Fibroblast of lung (primary cell): ENCODE data around the gene LUC7L. TPM values are rescaled to one million over a fixed set of nuclear protein-coding genes. Genes with fewer than 3 reads are reported as not detected.

Source experiments
- DNase-seq, 2 donors: peaks; one replicate each; pipeline versions ENCODE4 v3.0.0 to v3.0.0-alpha.2; 2010; ENCODE audit warnings: low read depth in 2 of 2
- H2AFZ ChIP-seq: 2 replicates; pipeline ENCODE4 v1.5.1; 2012; ENCODE audit warnings: low read length, control low read depth, inconsistent platforms
- H3K27ac ChIP-seq: 2 replicates; pipeline ENCODE4 v1.5.1; 2011; ENCODE audit warnings: low read length, control low read depth; ENCODE audit not compliant: insufficient read depth
- H3K27me3 ChIP-seq: 2 replicates; pipeline ENCODE4 v1.5.1; 2011; ENCODE audit warnings: mild to moderate bottlenecking, low read length; ENCODE audit not compliant: control insufficient read depth, insufficient read depth
- H3K36me3 ChIP-seq: 2 replicates; pipeline ENCODE4 v1.5.1; 2011; ENCODE audit warnings: low read length; ENCODE audit not compliant: control insufficient read depth, insufficient read depth
- H3K4me1 ChIP-seq: 2 replicates; pipeline ENCODE4 v1.5.1; 2011; ENCODE audit warnings: low read length; ENCODE audit not compliant: control insufficient read depth, insufficient read depth; ENCODE audit errors: extremely low read depth
- H3K4me2 ChIP-seq: 2 replicates; pipeline ENCODE4 v1.5.1; 2011; ENCODE audit warnings: low read length, control low read depth; ENCODE audit not compliant: insufficient read depth; ENCODE audit errors: extremely low read depth
- H3K4me3 ChIP-seq, 4 experiments: fragments of 200-600 bp in 1 of 4; sonication (generic) in 1 of 4; replicated peaks in 1 of 4; 2 replicates each; pipeline ENCODE4 v1.5.1; 2011 to 2016; ENCODE audit warnings: low read length in 4 of 4, low read depth in 3 of 4, mild to moderate bottlenecking in 3 of 4, control low read depth in 2 of 4, inconsistent platforms in 1 of 4, mixed read lengths in 1 of 4; ENCODE audit not compliant: insufficient read depth in 1 of 4; ENCODE audit errors: control extremely low read depth in 1 of 4
- H3K79me2 ChIP-seq: 2 replicates; pipeline ENCODE4 v1.5.1; 2012; ENCODE audit warnings: mild to moderate bottlenecking, low read length, inconsistent platforms; ENCODE audit not compliant: control insufficient read depth, insufficient read depth
- H3K9ac ChIP-seq: 2 replicates; pipeline ENCODE4 v1.5.1; 2011; ENCODE audit warnings: mild to moderate bottlenecking, low read length, control low read depth; ENCODE audit not compliant: insufficient read depth
- H3K9me3 ChIP-seq: 2 replicates; pipeline ENCODE4 v1.5.1; 2012; ENCODE audit warnings: low read depth, low read length; ENCODE audit not compliant: control insufficient read depth, insufficient read depth
- H4K20me1 ChIP-seq: 2 replicates; pipeline ENCODE4 v1.5.1; 2011; ENCODE audit warnings: low read length; ENCODE audit not compliant: control insufficient read depth, insufficient read depth; ENCODE audit errors: extremely low read depth
- EZH2 ChIP-seq: IDR thresholded peaks from 2 replicates; pipeline ENCODE4 v1.5.1; 2012; ENCODE audit warnings: low read length, control low read depth, mild to moderate bottlenecking; ENCODE audit errors: missing control alignments
- polyA plus RNA-seq, 2 donors: library from polyadenylated mRNA; depleted of rRNA in 1 of 2; stranded (reverse) in 1 of 2; unstranded in 1 of 2; fragments of >200 nt; gene quantifications; 2 replicates each; pipeline ENCODE4 v1.2.1, GENCODE V29; 2011 to 2012; ENCODE audit warnings: missing spikeins in 1 of 2
- total RNA-seq: library from RNA; depleted of rRNA; stranded (reverse); fragments of >200 nt; gene quantifications from 2 replicates; pipeline ENCODE4 v1.2.1, GENCODE V29; 2014
- TF ChIP-seq, protein P1 (sequence below), 2 donors: IDR thresholded peaks in 1 of 2; conservative IDR thresholded peaks in 1 of 2; 1 replicate in 1 of 2; 2 replicates in 1 of 2; pipeline ENCODE4 v1.5.1; 2011 to 2012; ENCODE audit warnings: low read length in 2 of 2, control low read depth in 1 of 2, inconsistent platforms in 1 of 2, low read depth in 1 of 2, mild to moderate bottlenecking in 1 of 2

Gene LUC7L
- total and polyA plus RNA-seq, 2 donors (not counting 1 experiment from before 2014, with no cell fraction given) = 30.9 to 38.0 TPM

DNA sequence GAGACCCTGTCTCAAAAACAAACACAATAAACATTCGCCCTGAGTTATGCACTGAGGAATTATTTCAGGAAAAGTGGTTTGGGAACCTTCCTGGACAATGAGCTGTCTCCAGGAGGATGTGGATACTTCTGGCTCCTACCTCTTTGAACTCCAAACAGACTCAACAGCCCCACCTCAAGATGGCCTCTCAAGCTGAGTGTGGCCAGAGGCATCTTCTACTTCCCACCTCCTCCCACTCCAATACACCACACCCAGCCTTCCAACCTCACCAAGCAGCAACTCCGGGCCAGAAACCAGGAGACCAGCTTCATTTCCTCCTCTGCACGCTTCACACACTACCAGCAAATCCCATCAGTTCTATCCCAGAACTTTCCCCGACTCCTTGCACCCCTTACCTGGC, 37.4 kb downstream of the LUC7L start:
- H3K79me2 ChIP-seq = no peaks in the 10 kb centered on the region
- TF ChIP-seq, protein P1, sequence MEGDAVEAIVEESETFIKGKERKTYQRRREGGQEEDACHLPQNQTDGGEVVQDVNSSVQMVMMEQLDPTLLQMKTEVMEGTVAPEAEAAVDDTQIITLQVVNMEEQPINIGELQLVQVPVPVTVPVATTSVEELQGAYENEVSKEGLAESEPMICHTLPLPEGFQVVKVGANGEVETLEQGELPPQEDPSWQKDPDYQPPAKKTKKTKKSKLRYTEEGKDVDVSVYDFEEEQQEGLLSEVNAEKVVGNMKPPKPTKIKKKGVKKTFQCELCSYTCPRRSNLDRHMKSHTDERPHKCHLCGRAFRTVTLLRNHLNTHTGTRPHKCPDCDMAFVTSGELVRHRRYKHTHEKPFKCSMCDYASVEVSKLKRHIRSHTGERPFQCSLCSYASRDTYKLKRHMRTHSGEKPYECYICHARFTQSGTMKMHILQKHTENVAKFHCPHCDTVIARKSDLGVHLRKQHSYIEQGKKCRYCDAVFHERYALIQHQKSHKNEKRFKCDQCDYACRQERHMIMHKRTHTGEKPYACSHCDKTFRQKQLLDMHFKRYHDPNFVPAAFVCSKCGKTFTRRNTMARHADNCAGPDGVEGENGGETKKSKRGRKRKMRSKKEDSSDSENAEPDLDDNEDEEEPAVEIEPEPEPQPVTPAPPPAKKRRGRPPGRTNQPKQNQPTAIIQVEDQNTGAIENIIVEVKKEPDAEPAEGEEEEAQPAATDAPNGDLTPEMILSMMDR (conservative IDR thresholded peaks at IDR 0.05 in 1 of 2, IDR thresholded peaks at IDR 0.05 in 1 of 2; ENCODE audit: low read depth in 1 of 2, low read length in 2 of 2) = no peak
- no peak for TF ChIP-seq EZH2
- no peak overlapping the region for H3K4me3 ChIP-seq
- H3K27ac ChIP-seq = no peak overlapping the region
- DNase-seq = peak in 1 of 2 donors; percentile 46
- H3K4me1 ChIP-seq = no peaks in the 10 kb centered on the region
- H2AFZ ChIP-seq = no peak overlapping the region
- H3K4me2 ChIP-seq = no peak overlapping the region
- no peaks in the 10 kb centered on the region for H3K9me3 ChIP-seq
- H4K20me1 ChIP-seq = no peaks in the 10 kb centered on the region
- H3K27me3 ChIP-seq = no peaks in the 10 kb centered on the region
- peaks cover 31% of the 10 kb centered on the region for H3K36me3 ChIP-seq
- no peak overlapping the region for H3K9ac ChIP-seq

DNA sequence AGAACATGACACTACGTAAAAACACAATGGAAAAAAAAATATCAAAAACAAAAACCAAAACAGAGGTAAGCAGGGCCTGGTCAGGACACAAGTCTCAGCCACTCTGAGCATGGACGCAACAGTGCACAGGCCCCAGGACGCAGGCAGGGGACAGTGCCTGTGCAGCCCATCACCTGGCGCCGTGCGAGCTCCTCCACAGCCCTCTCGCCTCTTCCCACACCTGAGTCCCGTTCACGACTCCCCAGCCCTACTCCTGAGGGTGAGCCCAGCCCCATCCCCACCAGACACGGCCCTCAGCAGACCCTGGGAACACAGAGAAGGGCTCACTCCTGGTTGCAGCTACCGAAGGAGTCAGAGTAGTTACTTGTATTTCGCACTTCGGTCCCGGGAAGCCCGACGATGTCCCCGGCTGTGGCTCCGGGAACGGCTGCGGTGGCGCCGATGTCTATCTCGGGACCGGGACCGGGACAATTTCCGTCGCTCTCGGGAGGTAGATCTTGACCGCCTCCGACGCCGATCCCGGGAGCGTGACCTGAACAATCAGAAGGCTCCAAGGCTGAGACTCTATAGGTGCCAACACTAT, 39.6 kb downstream of the LUC7L start:
- Histone ChIP-seq H3K9me3 (no peaks in the 10 kb centered on the region), H2AFZ (no peak overlapping the region), H3K4me1 (no peaks in the 10 kb centered on the region), H3K36me3 (peaks cover 30% of the 10 kb centered on the region), H3K27me3 (no peaks in the 10 kb centered on the region), H3K79me2 (no peaks in the 10 kb centered on the region), H3K9ac (no peak overlapping the region), H4K20me1 (no peaks in the 10 kb centered on the region), H3K4me3 (no peak overlapping the region), H3K4me2 (no peak overlapping the region), H3K27ac (no peak overlapping the region)
- TF ChIP-seq EZH2 = no peak
- TF ChIP-seq, protein P1 (conservative IDR thresholded peaks at IDR 0.05 in 1 of 2, IDR thresholded peaks at IDR 0.05 in 1 of 2; ENCODE audit: low read depth in 1 of 2, low read length in 2 of 2) = no peak
- no peak for DNase-seq

DNA sequence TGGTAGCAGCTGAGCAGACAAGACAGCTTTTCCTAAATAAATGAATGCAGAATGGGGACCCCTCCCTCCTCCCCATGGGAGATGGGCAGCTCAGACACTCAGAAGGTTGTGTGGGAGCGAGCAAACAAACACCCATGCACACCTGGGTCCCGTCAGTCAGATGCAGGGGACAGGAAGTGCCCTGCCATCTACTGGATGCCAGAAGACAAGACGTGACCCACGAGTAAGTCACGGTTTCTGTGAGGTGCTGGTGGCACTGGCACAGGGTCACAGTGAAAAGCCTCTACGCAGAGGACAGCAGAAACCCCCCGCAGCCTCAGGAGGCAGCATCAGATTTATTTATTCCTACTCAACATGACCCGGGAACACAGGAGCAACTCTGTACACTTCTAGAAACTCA, 40.6 kb downstream of the LUC7L start:
- H3K36me3 ChIP-seq = peaks cover 26% of the 10 kb centered on the region
- no peaks in the 10 kb centered on the region for H4K20me1 ChIP-seq
- TF ChIP-seq EZH2 = no peak
- TF ChIP-seq, protein P1 (conservative IDR thresholded peaks at IDR 0.05 in 1 of 2, IDR thresholded peaks at IDR 0.05 in 1 of 2; ENCODE audit: low read depth in 1 of 2, low read length in 2 of 2) = no peak
- H2AFZ ChIP-seq = no peak overlapping the region
- H3K79me2 ChIP-seq = no peaks in the 10 kb centered on the region
- no peak overlapping the region for H3K9ac ChIP-seq
- H3K4me1 ChIP-seq = no peaks in the 10 kb centered on the region
- H3K27ac ChIP-seq = no peak overlapping the region
- H3K4me3 ChIP-seq = no peak overlapping the region
- no peak for DNase-seq
- no peaks in the 10 kb centered on the region for H3K9me3 ChIP-seq
- no peaks in the 10 kb centered on the region for H3K27me3 ChIP-seq
- H3K4me2 ChIP-seq = no peak overlapping the region
